HL-60 (cell line): ENCODE measurements around the gene CNTNAP5.

Source experiments
- DNase-seq, 2 experiments: peaks; one replicate each; pipeline ENCODE4 v3.0.0-alpha.2; 2010 to 2020; ENCODE audit warnings: low read depth in 1 of 2, low spot score in 1 of 2
- H3K27ac ChIP-seq: fragments of 250-450 bp; sonication (Bioruptor Pico); replicated peaks from 2 replicates; pipeline ENCODE4 v1.5.1; 2020; ENCODE audit warnings: mild to moderate bottlenecking, moderate library complexity
- H3K27me3 ChIP-seq: fragments of 250-450 bp; sonication (Bioruptor Pico); 2 replicates; pipeline ENCODE4 v1.5.1; 2021; ENCODE audit warnings: mild to moderate bottlenecking, moderate library complexity; ENCODE audit not compliant: insufficient read depth, poor library complexity, severe bottlenecking
- H3K4me3 ChIP-seq: replicated peaks from 2 replicates; pipeline ENCODE4 v1.5.1; 2011; ENCODE audit warnings: mild to moderate bottlenecking, control low read depth, low read length; ENCODE audit not compliant: insufficient read depth
- GABPA ChIP-seq: IDR thresholded peaks from 2 replicates; pipeline ENCODE4 v1.6.1; 2012; ENCODE audit warnings: low read depth
- POLR2AphosphoS5 ChIP-seq: IDR thresholded peaks from 2 replicates; pipeline ENCODE4 v1.6.1; 2012; ENCODE audit warnings: low read depth
- SPI1 ChIP-seq: IDR thresholded peaks from 2 replicates; pipeline ENCODE4 v1.6.1; 2012; ENCODE audit warnings: low read depth, mild to moderate bottlenecking, borderline replicate concordance
- TF ChIP-seq, protein P1 (sequence below): IDR thresholded peaks from 2 replicates; pipeline ENCODE4 v1.6.1; 2012; ENCODE audit warnings: low read depth; ENCODE audit not compliant: insufficient replicate concordance
- TF ChIP-seq, protein P2 (sequence below): IDR thresholded peaks from one replicate; pipeline ENCODE4 v1.5.1; 2011; ENCODE audit warnings: low read length, control low read depth, inconsistent platforms; ENCODE audit not compliant: insufficient read depth

CNTNAP5 gene

DNA sequence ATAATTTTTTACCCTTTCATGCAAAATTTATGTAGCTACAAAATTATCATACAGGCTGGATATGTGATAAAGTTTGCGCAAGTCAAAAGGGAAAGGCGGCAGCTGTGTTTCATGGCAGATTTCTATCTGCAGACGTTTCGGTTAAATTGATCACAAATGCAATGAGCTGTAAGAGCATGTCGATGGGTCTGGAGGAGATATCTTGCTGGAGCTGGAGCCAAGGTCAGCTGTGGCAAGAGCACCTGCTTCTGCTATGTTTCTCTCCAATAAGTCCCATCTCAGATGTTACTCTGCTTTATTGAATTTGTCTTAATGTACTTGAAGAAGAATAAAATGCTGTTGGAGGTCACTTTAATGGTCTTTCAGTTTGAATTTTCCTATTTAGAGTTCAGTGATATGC lies 749.7 kb downstream of the CNTNAP5 start:
- no peak overlapping the region for H3K4me3 ChIP-seq
- no peak overlapping the region for H3K27ac ChIP-seq
- no peaks in the 10 kb centered on the region for H3K27me3 ChIP-seq
- DNase-seq: no peak
- TF ChIP-seq POLR2AphosphoS5 (no peak), GABPA (no peak), SPI1 (no peak)
- TF ChIP-seq, protein P1, sequence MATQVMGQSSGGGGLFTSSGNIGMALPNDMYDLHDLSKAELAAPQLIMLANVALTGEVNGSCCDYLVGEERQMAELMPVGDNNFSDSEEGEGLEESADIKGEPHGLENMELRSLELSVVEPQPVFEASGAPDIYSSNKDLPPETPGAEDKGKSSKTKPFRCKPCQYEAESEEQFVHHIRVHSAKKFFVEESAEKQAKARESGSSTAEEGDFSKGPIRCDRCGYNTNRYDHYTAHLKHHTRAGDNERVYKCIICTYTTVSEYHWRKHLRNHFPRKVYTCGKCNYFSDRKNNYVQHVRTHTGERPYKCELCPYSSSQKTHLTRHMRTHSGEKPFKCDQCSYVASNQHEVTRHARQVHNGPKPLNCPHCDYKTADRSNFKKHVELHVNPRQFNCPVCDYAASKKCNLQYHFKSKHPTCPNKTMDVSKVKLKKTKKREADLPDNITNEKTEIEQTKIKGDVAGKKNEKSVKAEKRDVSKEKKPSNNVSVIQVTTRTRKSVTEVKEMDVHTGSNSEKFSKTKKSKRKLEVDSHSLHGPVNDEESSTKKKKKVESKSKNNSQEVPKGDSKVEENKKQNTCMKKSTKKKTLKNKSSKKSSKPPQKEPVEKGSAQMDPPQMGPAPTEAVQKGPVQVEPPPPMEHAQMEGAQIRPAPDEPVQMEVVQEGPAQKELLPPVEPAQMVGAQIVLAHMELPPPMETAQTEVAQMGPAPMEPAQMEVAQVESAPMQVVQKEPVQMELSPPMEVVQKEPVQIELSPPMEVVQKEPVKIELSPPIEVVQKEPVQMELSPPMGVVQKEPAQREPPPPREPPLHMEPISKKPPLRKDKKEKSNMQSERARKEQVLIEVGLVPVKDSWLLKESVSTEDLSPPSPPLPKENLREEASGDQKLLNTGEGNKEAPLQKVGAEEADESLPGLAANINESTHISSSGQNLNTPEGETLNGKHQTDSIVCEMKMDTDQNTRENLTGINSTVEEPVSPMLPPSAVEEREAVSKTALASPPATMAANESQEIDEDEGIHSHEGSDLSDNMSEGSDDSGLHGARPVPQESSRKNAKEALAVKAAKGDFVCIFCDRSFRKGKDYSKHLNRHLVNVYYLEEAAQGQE: no peak
- TF ChIP-seq, protein P2, sequence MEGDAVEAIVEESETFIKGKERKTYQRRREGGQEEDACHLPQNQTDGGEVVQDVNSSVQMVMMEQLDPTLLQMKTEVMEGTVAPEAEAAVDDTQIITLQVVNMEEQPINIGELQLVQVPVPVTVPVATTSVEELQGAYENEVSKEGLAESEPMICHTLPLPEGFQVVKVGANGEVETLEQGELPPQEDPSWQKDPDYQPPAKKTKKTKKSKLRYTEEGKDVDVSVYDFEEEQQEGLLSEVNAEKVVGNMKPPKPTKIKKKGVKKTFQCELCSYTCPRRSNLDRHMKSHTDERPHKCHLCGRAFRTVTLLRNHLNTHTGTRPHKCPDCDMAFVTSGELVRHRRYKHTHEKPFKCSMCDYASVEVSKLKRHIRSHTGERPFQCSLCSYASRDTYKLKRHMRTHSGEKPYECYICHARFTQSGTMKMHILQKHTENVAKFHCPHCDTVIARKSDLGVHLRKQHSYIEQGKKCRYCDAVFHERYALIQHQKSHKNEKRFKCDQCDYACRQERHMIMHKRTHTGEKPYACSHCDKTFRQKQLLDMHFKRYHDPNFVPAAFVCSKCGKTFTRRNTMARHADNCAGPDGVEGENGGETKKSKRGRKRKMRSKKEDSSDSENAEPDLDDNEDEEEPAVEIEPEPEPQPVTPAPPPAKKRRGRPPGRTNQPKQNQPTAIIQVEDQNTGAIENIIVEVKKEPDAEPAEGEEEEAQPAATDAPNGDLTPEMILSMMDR: no peak

DNA sequence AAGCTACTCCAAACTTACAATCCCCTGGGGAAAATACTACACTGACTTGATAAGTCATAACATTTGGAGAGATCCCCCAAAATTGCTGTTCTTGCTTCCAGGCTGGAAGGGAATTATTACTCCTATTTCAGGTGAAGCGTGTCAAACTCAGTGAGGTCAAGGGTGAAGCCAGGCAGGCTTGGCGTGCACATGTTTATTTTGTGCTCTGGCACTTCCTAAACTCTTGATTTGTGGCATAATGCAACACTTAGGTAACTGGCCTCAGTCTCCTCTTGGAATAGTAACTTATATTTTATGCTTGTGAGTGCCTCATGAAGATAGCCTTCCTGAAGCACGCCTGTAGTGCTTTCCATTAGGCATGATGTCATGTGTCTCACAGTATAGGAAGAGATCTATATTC lies 751.2 kb downstream of the CNTNAP5 start:
- no peak overlapping the region for H3K27ac ChIP-seq
- no peaks in the 10 kb centered on the region for H3K27me3 ChIP-seq
- no peak overlapping the region for H3K4me3 ChIP-seq
- no peak for DNase-seq
- TF ChIP-seq GABPA: no peak
- TF ChIP-seq, protein P1: no peak
- TF ChIP-seq, protein P2: no peak
- TF ChIP-seq POLR2AphosphoS5: no peak
- no peak for TF ChIP-seq SPI1

DNA sequence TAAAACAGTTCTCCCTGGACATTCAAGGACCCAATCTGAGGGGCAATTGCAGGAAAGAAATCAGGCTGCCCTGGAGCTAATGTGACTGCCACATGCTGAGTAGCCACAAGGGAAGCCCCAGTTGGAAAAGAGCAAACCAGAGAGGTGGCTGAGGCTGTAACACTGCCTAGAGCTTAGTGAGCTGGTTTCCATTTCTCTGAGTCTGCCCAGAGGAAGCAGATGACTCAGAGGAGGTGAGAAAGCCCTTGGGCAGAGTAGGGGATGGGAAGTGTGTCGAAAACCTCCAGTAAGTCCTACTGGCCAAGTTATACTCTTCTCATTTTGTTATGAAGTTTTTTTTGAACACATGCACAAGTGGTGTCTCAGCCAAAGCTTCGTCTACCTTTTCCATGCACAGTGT lies 753.0 kb downstream of the CNTNAP5 start:
- no peak overlapping the region for H3K27ac ChIP-seq
- DNase-seq: no peak
- H3K27me3 ChIP-seq: no peaks in the 10 kb centered on the region
- no peak overlapping the region for H3K4me3 ChIP-seq
- TF ChIP-seq SPI1: no peak

DNA sequence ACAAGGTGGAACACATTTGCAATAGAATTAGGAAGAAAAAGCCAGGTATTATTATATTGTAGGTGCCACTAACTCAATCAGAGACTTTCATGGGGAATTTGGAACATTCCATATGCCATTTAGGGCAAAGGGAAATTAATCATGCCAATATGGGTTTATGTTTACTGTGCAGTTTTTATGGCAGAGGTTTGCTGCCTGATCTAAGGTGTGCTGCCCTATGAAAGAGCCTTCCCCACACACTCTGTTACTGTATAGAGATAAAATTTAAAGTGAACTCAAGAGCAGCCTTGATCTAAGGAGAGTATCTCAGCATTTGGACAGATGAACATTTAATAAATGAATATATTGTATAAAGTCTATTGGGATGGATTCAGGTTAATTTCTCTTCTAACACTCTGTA lies 771.6 kb downstream of the CNTNAP5 start:
- no peak overlapping the region for H3K4me3 ChIP-seq
- DNase-seq: no peak
- H3K27ac ChIP-seq: no peak overlapping the region
- H3K27me3 ChIP-seq: no peaks in the 10 kb centered on the region
- no peak for TF ChIP-seq POLR2AphosphoS5
- TF ChIP-seq, protein P2: no peak
- TF ChIP-seq SPI1: no peak
- TF ChIP-seq, protein P1: no peak
- TF ChIP-seq GABPA: no peak
